ENCODE data around the gene LHFPL3.

The LHFPL3 gene

GRCh38 chr7:104603957-104604356 lies 275.6 kb downstream of the LHFPL3 start:
- Histone ChIP-seq H3K36me3 (no peaks in the 10 kb centered on the region), H3K4me3 (no peak overlapping the region), H3K4me1 (peaks cover 0 to 7% (median 5%) of the 10 kb centered on the region in 10 experiments; a peak in 4 of 20 replicates), H3K27me3 (no peaks in the 10 kb centered on the region), H4K20me1 (no peaks in the 10 kb centered on the region), H3K4me2 (no peak overlapping the region), H3K27ac (no peak overlapping the region), H3K9me3 (replicated peaks in 1 of 11) (no peaks in the 10 kb centered on the region), H3K9ac (no peak overlapping the region)
- TF ChIP-seq Cebpa-rat (IDR thresholded peaks at IDR 0.05), result no peak

- Histone ChIP-seq H3K4me2 (no peak overlapping the region), H3K4me1 (peaks cover 0 to 5% (median 3%) of the 10 kb centered on the region in 10 experiments; a peak in 4 of 20 replicates), H4K20me1 (no peaks in the 10 kb centered on the region), H3K9ac (no peak overlapping the region), H3K4me3 (no peak overlapping the region), H3K9me3 (replicated peaks in 1 of 11) (no peaks in the 10 kb centered on the region), H3K36me3 (no peaks in the 10 kb centered on the region), H3K27ac (no peak overlapping the region), H3K27me3 (no peaks in the 10 kb centered on the region)
- TF ChIP-seq Cebpa-rat (IDR thresholded peaks at IDR 0.05), result no peak
Observed at GRCh38 chr7:104604706-104605105, 276.3 kb downstream of the LHFPL3 start.

- no peak overlapping the region for H3K9ac ChIP-seq
- H3K27ac ChIP-seq, result no peak overlapping the region
- no peaks in the 10 kb centered on the region for H3K9me3 ChIP-seq (replicated peaks in 1 of 11)
- H4K20me1 ChIP-seq, result no peaks in the 10 kb centered on the region
- no peak overlapping the region for H3K4me2 ChIP-seq
- no peaks in the 10 kb centered on the region for H3K27me3 ChIP-seq
- no peaks in the 10 kb centered on the region for H3K4me1 ChIP-seq
- TF ChIP-seq Cebpa-rat (IDR thresholded peaks at IDR 0.05), result no peak
- H3K36me3 ChIP-seq, result no peaks in the 10 kb centered on the region
- H3K4me3 ChIP-seq, result no peak overlapping the region
Observed at GRCh38 chr7:104621321-104621720, 292.9 kb downstream of the LHFPL3 start.

- no peak for TF ChIP-seq Cebpa-rat (IDR thresholded peaks at IDR 0.05)
Observed at GRCh38 chr7:104625956-104626355, 297.6 kb downstream of the LHFPL3 start.

GRCh38 chr7:104627516-104627915 lies 299.1 kb downstream of the LHFPL3 start:
- H3K9me3 ChIP-seq (replicated peaks in 1 of 11), result no peaks in the 10 kb centered on the region
- TF ChIP-seq Cebpa-rat (IDR thresholded peaks at IDR 0.05), result no peak

More at GRCh38 chr7:104625956-104626355, 297.6 kb downstream of the LHFPL3 start:
- H3K4me2 ChIP-seq, result no peak overlapping the region
- H3K27me3 ChIP-seq, result no peaks in the 10 kb centered on the region
- no peak overlapping the region for H3K4me3 ChIP-seq
- no peaks in the 10 kb centered on the region for H4K20me1 ChIP-seq
- no peaks in the 10 kb centered on the region for H3K36me3 ChIP-seq
- H3K9ac ChIP-seq, result no peak overlapping the region
- H3K27ac ChIP-seq, result no peak overlapping the region
- H3K4me1 ChIP-seq, result no peaks in the 10 kb centered on the region
- H3K9me3 ChIP-seq (replicated peaks in 1 of 11), result no peaks in the 10 kb centered on the region

GRCh38 chr7:104628017-104628416 lies 299.6 kb downstream of the LHFPL3 start:
- Histone ChIP-seq H3K9me3 (replicated peaks in 1 of 11) (no peaks in the 10 kb centered on the region), H4K20me1 (no peaks in the 10 kb centered on the region), H3K4me2 (no peak overlapping the region), H3K27ac (no peak overlapping the region), H3K4me3 (no peak overlapping the region), H3K36me3 (no peaks in the 10 kb centered on the region), H3K9ac (no peak overlapping the region), H3K4me1 (no peaks in the 10 kb centered on the region), H3K27me3 (no peaks in the 10 kb centered on the region)
- no peak for TF ChIP-seq Cebpa-rat (IDR thresholded peaks at IDR 0.05)

More at GRCh38 chr7:104627516-104627915, 299.1 kb downstream of the LHFPL3 start:
- Histone ChIP-seq H3K4me3 (no peak overlapping the region), H3K4me1 (no peaks in the 10 kb centered on the region), H3K36me3 (no peaks in the 10 kb centered on the region), H4K20me1 (no peaks in the 10 kb centered on the region), H3K4me2 (no peak overlapping the region), H3K9ac (no peak overlapping the region), H3K27ac (no peak overlapping the region), H3K27me3 (no peaks in the 10 kb centered on the region)

GRCh38 chr7:104629408-104629807 lies 301.0 kb downstream of the LHFPL3 start:
- H3K27me3 ChIP-seq, result no peaks in the 10 kb centered on the region
- no peaks in the 10 kb centered on the region for H3K9me3 ChIP-seq (replicated peaks in 1 of 11)
- no peak overlapping the region for H3K4me2 ChIP-seq
- H3K4me1 ChIP-seq, result no peaks in the 10 kb centered on the region
- no peaks in the 10 kb centered on the region for H4K20me1 ChIP-seq
- no peaks in the 10 kb centered on the region for H3K36me3 ChIP-seq
- H3K27ac ChIP-seq, result no peak overlapping the region
- no peak overlapping the region for H3K9ac ChIP-seq
- no peak for TF ChIP-seq Cebpa-rat (IDR thresholded peaks at IDR 0.05)
- H3K4me3 ChIP-seq, result no peak overlapping the region

- no peaks in the 10 kb centered on the region for H3K36me3 ChIP-seq
- no peak overlapping the region for H3K9ac ChIP-seq
- H3K4me1 ChIP-seq, result no peaks in the 10 kb centered on the region
- TF ChIP-seq Cebpa-rat (IDR thresholded peaks at IDR 0.05), result no peak
- H3K27ac ChIP-seq, result no peak overlapping the region
- no peaks in the 10 kb centered on the region for H4K20me1 ChIP-seq
- H3K4me2 ChIP-seq, result no peak overlapping the region
- no peaks in the 10 kb centered on the region for H3K9me3 ChIP-seq (replicated peaks in 1 of 11)
- H3K27me3 ChIP-seq, result no peaks in the 10 kb centered on the region
- no peak overlapping the region for H3K4me3 ChIP-seq
Observed at GRCh38 chr7:104640506-104640905, 312.1 kb downstream of the LHFPL3 start.

GRCh38 chr7:104642560-104642959 lies 314.2 kb downstream of the LHFPL3 start:
- Histone ChIP-seq H3K27me3 (no peaks in the 10 kb centered on the region), H3K9ac (no peak overlapping the region), H3K4me1 (peaks cover 0 to 6% (median 0%) of the 10 kb centered on the region in 10 experiments; a peak in 1 of 20 replicates), H3K4me3 (no peak overlapping the region), H3K27ac (no peak overlapping the region), H4K20me1 (no peaks in the 10 kb centered on the region), H3K9me3 (replicated peaks in 1 of 11) (no peaks in the 10 kb centered on the region), H3K4me2 (no peak overlapping the region), H3K36me3 (no peaks in the 10 kb centered on the region)
- no peak for TF ChIP-seq Cebpa-rat (IDR thresholded peaks at IDR 0.05)

- Histone ChIP-seq H3K4me1 (peaks cover 0 to 6% (median 0%) of the 10 kb centered on the region in 10 experiments; a peak in 1 of 20 replicates), H3K4me3 (no peak overlapping the region), H3K9ac (no peak overlapping the region), H3K36me3 (no peaks in the 10 kb centered on the region), H3K4me2 (no peak overlapping the region), H4K20me1 (no peaks in the 10 kb centered on the region), H3K27me3 (no peaks in the 10 kb centered on the region), H3K27ac (no peak overlapping the region), H3K9me3 (replicated peaks in 1 of 11) (no peaks in the 10 kb centered on the region)
- TF ChIP-seq Cebpa-rat (IDR thresholded peaks at IDR 0.05), result no peak
Observed at GRCh38 chr7:104643587-104644217, 315.3 kb downstream of the LHFPL3 start.
